GM03348 (cell line): ENCODE measurements around the gene GRIK3.

Experiments
- DNase-seq: peaks from one replicate; pipeline ENCODE4 v3.0.0; 2012; ENCODE audit warnings: low spot score

The GRIK3 gene

DNA sequence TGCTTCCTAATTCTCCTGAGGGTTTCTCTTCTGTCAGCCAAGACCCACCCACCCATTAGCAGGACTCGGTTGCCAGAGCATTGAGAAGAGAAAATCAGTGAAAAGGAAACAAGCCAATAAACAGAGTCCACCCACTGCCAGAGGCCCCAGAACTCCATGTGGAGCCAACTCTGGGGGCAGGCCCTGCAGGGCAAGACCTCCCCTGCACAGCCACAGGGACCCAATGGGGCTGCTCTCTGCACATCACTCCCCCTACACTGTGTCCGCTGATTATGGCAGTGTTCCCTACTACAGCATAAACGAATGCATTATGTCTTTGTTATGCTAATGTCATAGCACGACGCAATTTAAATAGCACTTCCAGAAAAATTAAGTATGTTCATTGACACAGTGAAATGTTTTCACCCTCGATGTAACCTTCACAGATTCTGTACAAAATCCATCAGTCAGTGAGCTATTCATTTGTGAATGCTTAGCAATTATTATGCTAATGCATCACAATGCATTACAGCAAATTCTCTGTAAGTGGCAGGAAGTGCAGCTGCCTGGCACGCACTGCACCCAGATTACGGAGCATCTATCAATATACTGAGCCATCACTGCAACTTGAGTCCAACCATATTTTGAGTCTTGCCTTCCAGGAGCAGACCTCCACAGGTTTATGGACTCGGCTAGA, 56.4 kb downstream of the GRIK3 start:
- no peak for DNase-seq

- DNase-seq, result no peak
These were observed 58.7 kb downstream of the GRIK3 start for GRCh38 chr1:36975642-36976041.

- DNase-seq, result no peak
These were observed 61.3 kb downstream of the GRIK3 start for GRCh38 chr1:36973056-36973455.

- DNase-seq, result no peak
These were observed 62.3 kb downstream of the GRIK3 start for GRCh38 chr1:36971852-36972618.

- no peak for DNase-seq
These were observed 65.6 kb downstream of the GRIK3 start for GRCh38 chr1:36968730-36969129.

DNA sequence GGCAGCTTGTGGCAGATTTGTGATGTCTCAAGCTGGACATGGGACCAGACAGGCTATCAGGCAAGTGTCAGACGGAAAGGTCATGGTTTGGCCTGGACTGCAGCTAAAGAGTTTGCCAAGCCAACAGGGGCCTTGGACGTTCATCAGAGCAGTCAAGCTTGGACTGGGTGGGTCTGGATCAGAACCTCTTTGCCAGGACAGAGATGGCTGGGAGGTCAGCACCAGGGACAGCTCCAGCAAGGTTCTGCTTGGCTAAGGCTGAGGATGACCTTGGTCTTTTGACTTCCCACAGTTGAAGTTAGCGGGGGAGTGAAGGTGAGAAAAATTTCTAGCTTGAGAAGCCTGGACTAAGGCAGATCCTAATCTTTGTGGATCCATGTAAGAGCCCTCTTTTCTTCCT, 68.1 kb downstream of the GRIK3 start:
- no peak for DNase-seq

DNA sequence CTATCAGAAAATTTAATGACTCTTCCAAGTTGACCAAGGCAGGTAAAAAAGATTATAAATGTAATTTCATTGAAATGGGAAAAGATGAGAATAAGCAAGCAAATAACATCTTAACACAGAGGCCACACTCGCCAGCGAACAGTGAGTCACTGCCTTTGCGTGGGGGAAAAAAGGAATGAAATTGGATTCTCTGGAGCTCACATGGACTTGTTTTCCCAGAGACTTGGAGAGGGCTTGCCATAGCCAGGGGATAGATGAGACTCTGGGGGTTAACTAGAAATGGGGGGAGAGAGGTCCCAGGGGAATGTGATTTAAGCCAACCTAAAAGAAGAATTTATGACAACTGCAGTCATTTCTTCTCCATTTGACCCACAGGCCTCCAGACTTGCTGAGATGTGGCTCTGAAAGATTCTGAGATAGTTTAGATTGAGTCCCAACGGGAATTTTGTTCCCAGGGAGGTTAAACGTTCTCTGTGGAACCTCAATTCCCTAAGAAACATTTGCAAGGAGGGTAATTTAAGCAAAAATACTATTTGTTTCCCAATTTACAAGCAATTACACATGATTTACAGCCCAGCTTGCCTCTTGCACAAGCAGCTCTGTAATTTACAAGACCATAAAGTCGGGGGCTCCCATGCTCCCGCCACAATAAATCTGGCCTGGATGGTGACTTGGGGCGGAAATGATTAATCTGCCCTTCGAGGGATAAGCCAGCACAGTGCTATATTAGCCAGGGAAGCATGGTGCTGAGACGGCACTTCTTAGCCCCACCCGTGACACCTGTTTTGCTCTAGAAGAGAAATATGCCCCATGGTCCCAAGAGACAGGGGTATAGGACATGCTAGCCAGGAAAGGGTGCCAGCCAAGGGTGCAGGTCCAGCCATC, 68.8 kb downstream of the GRIK3 start:
- DNase-seq, result no peak

GRCh38 chr1:36964830-36965229, 69.5 kb downstream of the GRIK3 start:
- no peak for DNase-seq

- DNase-seq, result no peak
These were observed 71.3 kb downstream of the GRIK3 start for GRCh38 chr1:36963006-36963405.

- DNase-seq, result no peak
These were observed 73.2 kb downstream of the GRIK3 start for GRCh38 chr1:36961062-36961615.

DNA sequence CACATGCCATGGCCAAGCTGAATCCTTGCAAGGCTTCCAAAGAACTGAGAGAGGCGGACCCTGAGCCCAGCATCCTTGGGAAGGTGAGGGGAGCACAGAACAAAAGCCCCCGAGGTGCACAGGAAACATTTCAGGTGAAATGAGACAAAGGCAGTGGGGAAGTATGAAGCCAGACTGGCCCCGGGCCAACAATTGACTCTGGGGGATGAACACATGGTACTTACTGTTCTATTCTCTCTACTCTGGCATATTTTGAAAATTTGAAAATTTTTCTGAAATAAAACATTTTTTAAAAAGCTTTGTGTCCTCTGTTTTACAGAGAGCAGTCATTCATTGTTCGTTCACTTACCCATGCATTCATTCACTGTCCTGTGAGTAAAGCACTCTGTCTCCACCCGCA, 77.7 kb downstream of the GRIK3 start:
- DNase-seq, result no peak

GRCh38 chr1:36955016-36955415, 79.3 kb downstream of the GRIK3 start:
- no peak for DNase-seq

- DNase-seq, result no peak
These were observed 81.3 kb downstream of the GRIK3 start for GRCh38 chr1:36953061-36953460.

GRCh38 chr1:36951761-36952160, 82.6 kb downstream of the GRIK3 start:
- DNase-seq, result no peak

DNA sequence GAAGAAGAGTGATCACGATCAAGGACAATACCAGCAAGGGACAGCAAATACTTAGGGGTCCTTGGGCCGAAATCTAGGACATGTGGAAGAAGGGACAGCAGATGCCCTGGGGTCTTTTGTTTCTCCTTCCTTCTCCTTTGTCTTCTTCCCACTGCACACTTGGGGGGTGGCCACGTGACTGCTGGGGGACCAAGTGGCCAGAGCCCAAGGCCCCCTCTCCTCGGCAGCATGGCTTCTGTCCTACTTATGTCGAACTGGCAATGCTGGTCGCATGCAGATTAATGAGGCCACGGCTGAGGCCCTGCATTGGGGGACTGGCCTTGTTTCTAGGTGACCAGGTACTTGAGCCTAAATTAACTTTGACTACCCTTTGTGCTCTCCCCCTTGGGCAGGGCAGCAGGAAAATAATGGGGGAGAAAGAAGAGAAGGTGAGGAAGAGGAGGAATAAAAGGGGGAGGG, 83.0 kb downstream of the GRIK3 start:
- DNase-seq, result no peak

DNA sequence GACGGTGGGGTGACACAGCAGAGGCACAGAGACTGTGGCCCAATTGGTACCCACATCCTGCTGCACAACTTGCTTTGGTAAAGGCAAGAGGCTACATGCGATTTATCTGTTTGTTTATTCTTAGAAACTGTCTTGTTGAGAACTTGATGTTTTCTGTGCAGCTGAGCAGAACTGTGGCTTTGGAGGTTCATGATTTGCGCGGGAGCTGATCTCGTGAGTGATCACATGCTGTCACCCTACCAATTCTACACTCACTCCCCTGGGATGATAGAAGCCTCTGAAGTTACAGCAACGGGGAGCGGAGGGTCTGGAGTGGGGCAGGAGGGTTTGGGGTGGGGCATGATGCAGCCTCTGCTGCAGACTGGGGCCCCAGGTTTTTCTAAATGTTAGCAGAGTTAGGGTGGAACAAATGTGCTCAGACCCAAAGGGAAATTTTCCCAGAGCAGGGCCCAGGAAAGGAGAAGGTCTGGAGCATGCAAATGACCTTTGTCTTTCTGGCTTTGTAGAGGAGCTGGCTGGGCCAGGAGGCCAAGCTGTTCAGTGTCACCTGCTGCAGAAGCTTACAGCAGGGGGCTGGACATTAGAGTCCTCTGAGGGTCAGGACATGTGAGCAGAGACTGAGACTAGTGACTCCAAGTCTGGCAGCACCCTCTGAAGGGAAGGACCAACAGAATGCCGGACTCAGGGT, 83.6 kb downstream of the GRIK3 start:
- DNase-seq, result no peak

GRCh38 chr1:36948606-36949005, 85.7 kb downstream of the GRIK3 start:
- DNase-seq, result no peak

DNA sequence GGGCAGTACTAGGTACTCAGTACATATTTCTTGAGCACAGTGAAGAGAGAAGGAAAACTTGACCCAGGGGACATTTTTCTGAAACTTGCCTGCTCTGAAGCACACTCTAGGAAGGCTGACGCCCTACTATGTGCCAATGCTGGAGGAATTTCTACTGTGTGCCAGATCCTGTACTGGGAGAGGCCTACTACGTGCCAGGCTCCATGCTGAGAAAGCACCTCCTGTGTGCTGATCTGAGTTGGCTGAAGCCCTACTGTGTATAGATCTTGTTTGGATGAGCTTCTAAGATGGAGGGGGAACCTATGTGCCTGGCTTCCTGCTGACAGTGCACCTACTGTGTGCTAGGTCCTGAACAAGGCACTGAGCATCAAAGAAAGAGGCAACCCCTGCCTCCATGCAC, 86.2 kb downstream of the GRIK3 start:
- DNase-seq, result no peak

DNA sequence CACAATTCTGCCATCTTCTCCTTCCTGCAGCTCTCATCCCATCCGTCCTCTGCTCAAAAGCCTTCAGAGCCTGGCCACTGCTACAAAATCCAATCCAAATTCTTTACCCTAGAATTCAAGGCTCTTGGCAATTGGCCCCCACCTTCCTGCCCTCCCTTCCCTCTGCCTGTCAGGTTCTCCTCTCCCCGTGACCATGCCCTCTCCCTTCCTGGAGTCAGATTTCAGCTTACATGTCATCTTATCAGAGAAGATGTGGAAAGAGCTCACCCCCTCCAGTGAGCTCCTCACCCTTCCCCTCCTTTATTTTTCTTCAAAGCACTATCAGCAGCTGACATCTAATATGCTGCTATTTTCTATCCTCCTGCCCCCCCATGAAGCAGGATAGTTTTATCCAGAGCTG, 86.9 kb downstream of the GRIK3 start:
- DNase-seq, result no peak

- no peak for DNase-seq
These were observed 89.4 kb downstream of the GRIK3 start for GRCh38 chr1:36944883-36945282.

DNA sequence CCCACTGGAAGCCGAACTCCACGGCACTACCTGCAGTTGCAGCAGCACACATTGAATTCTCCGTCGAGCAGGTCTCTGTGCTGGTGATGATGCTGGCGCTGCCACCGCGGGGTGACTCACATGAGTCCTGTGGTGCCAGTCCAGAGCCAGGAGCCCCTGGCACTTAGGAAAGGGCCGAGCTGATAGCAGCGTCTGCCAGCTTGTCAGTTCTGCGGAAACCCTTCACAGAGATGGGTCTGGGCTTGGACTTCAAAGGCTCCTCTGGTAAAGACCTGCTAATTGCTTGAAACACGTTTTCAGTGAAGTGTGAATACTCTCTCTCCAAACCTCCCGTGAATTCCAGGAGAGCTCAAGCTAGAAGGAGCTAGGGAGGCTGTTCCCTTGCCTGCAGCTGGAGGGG, 92.2 kb downstream of the GRIK3 start:
- no peak for DNase-seq
